IPS-20b (cell line): ENCODE data around the gene MRGPRG.
"Not testable (repeated sequence)": the region's sequence is repeated elsewhere in the genome, so short reads cannot be mapped to it uniquely, and the experiment has no call there.

Experiments
- H3K27ac ChIP-seq: one replicate; pipeline ENCODE4 v1.5.1; 2013; ENCODE audit warnings: low read length
- H3K27me3 ChIP-seq: 2 replicates; pipeline ENCODE4 v1.6.1; 2013; ENCODE audit warnings: mild to moderate bottlenecking, low read length, inconsistent platforms; ENCODE audit not compliant: insufficient read depth
- H3K36me3 ChIP-seq: 2 replicates; pipeline ENCODE4 v1.6.1; 2013; ENCODE audit warnings: low read depth, mild to moderate bottlenecking, inconsistent platforms, low read length, moderate library complexity; ENCODE audit not compliant: insufficient read depth
- H3K4me1 ChIP-seq: 2 replicates; pipeline ENCODE4 v1.6.1; 2013; ENCODE audit warnings: mild to moderate bottlenecking, control low read depth, inconsistent platforms, low read length, moderate library complexity; ENCODE audit not compliant: insufficient read depth
- H3K4me3 ChIP-seq: 2 replicates; pipeline ENCODE4 v1.5.1; 2013; ENCODE audit warnings: mild to moderate bottlenecking, low read length, inconsistent platforms
- H3K9ac ChIP-seq: 2 replicates; pipeline ENCODE4 v1.6.1; 2013; ENCODE audit warnings: low read depth, mild to moderate bottlenecking, inconsistent platforms, low read length, moderate library complexity
- H3K9me3 ChIP-seq: 2 replicates; pipeline ENCODE4 v1.6.1; 2013; ENCODE audit warnings: mild to moderate bottlenecking, low read depth, low read length, inconsistent platforms; ENCODE audit not compliant: insufficient read depth

MRGPRG gene, protein sequence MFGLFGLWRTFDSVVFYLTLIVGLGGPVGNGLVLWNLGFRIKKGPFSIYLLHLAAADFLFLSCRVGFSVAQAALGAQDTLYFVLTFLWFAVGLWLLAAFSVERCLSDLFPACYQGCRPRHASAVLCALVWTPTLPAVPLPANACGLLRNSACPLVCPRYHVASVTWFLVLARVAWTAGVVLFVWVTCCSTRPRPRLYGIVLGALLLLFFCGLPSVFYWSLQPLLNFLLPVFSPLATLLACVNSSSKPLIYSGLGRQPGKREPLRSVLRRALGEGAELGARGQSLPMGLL

GRCh38 chr11:3218483-3219280, at the start of gene MRGPRG:
MRGPRG (minus strand) TSS chr11:3218813; CDS start chr11:3218813, 0 bp downstream.
- no peaks in the 10 kb centered on the region for H3K36me3 ChIP-seq
- no peaks in the 10 kb centered on the region for H3K9me3 ChIP-seq
- no peak within 1 kb of the TSS for H3K27ac ChIP-seq
- no peak within 1 kb of the TSS for H3K4me3 ChIP-seq
- H3K4me1 ChIP-seq, result no peaks in the 10 kb centered on the region; the same call in 1 of the 2 replicates
- 0 out of 2 replicates have a peak, but pooled peaks cover 8% of the 10 kb centered on the region for H3K27me3 ChIP-seq
- H3K9ac ChIP-seq, result no peak within 1 kb of the TSS

GRCh38 chr11:3262548-3262947, 43.9 kb upstream of the MRGPRG start:
- H3K4me1 ChIP-seq, H3K9me3 ChIP-seq, H3K9ac ChIP-seq, H3K4me3 ChIP-seq, H3K27ac ChIP-seq, H3K27me3 ChIP-seq, H3K36me3 ChIP-seq: not testable (repeated sequence)

- not testable (repeated sequence) for H3K36me3 ChIP-seq, H3K27me3 ChIP-seq, H3K4me3 ChIP-seq, H3K27ac ChIP-seq, H3K9me3 ChIP-seq, H3K4me1 ChIP-seq, H3K9ac ChIP-seq
Observed at GRCh38 chr11:3261831-3262230, 43.2 kb upstream of the MRGPRG start.

- not testable (repeated sequence) for H3K27me3 ChIP-seq, H3K27ac ChIP-seq, H3K36me3 ChIP-seq, H3K9me3 ChIP-seq, H3K9ac ChIP-seq, H3K4me3 ChIP-seq, H3K4me1 ChIP-seq
Observed at GRCh38 chr11:3257509-3257908, 38.9 kb upstream of the MRGPRG start.

DNA sequence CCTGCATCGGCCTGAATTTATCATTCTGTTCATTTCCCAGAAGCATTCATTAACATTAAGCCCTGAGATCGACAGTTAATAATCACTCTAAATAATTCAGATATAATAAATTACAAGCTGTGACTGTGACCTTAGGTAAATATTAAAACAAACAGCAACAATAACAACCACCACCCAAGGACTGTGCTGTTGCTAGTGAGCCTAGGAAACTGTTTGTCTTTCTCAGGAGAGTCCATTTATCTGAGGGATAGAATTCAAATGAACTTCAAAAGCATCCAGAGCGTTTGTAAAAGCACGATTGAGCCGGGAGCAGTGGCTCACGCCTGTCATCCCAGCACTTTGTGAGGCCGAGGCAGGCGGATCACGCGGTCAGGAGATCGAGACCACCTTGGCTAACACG, 36.6 kb upstream of the MRGPRG start:
- H3K4me1 ChIP-seq, H3K4me3 ChIP-seq, H3K9ac ChIP-seq, H3K36me3 ChIP-seq, H3K27me3 ChIP-seq, H3K27ac ChIP-seq, H3K9me3 ChIP-seq: not testable (repeated sequence)

DNA sequence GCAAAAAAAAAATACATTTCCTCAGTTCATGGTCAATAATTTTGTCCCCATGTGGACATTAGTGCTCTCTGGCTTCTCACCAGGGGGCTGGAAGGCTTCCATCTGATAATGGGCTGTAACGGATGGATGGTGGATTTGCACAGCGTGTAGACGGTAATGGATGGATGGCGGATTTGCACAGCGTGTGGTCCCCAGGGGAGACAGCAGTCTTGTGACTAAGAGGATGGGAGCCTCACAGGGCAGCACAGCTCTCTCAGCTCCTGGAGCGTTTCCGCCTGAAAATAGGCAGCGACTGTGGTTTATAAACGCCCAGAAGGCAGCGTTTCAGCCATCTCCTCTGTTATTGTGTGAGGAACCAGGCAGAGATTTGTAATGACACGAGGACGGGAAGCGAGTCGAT, 36.2 kb upstream of the MRGPRG start:
- H3K4me1 ChIP-seq, H3K27me3 ChIP-seq, H3K36me3 ChIP-seq: not testable (repeated sequence)

DNA sequence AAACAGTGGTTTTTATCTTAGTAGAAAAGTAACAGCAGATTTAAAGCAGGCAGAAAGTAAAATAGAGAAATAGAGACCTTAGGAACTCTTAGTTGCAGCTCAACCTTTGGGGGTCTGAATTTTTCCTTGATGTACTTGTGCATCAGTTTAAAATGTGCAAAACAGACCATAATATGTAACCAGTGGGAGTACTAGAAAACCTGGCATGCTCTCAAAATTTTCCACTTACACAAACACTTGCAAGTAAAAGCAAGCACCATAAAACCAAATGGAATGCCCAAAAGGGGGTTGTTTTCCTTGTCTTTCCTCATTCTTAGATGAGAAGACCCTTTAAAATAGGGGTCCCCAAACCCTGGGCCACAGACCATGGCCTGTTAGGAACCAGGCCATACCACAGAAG, 26.5 kb upstream of the MRGPRG start:
- no peak overlapping the region for H3K4me3 ChIP-seq
- H3K4me1 ChIP-seq, result peaks cover 5% of the 10 kb centered on the region; the same call in 1 of the 2 replicates

More for the DNA sequence above, 36.2 kb upstream of the MRGPRG start:
- H3K9ac ChIP-seq, H3K9me3 ChIP-seq, H3K4me3 ChIP-seq, H3K27ac ChIP-seq: not testable (repeated sequence)

GRCh38 chr11:3243880-3244279, 25.3 kb upstream of the MRGPRG start:
- H3K9ac ChIP-seq, result no peak overlapping the region
- peaks cover 5% of the 10 kb centered on the region; the same call in 1 of the 2 replicates for H3K4me1 ChIP-seq
- H3K9me3 ChIP-seq, result peaks cover 30% of the 10 kb centered on the region
- no peak overlapping the region for H3K4me3 ChIP-seq
- no peaks in the 10 kb centered on the region for H3K27me3 ChIP-seq
- H3K36me3 ChIP-seq, result no peaks in the 10 kb centered on the region
- no peak overlapping the region for H3K27ac ChIP-seq

More for the DNA sequence above, 26.5 kb upstream of the MRGPRG start:
- Histone ChIP-seq H3K36me3 (no peaks in the 10 kb centered on the region), H3K9me3 (peaks cover 30% of the 10 kb centered on the region), H3K27me3 (no peaks in the 10 kb centered on the region), H3K9ac (no peak overlapping the region), H3K27ac (no peak overlapping the region)

DNA sequence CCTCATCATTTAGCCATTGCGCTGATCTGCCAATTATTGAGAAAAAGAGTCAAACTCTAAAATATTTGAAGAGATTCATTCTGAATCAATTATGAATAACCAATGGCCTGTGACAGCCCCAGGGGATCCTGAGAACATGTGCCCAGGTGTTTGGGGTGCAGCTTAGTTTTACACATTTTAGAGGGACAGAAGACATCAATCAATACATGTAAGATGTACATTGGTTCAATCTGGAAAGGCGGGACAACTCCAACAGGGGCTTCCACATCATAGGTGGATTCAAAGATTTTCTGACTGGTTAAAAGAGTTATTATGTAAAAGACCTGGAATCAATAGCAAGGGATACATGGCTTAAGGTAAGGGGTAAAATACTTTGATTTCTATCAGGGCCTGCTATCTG, 18.5 kb upstream of the MRGPRG start:
- Histone ChIP-seq H3K4me3 (no peak overlapping the region), H3K9ac (no peak overlapping the region)

DNA sequence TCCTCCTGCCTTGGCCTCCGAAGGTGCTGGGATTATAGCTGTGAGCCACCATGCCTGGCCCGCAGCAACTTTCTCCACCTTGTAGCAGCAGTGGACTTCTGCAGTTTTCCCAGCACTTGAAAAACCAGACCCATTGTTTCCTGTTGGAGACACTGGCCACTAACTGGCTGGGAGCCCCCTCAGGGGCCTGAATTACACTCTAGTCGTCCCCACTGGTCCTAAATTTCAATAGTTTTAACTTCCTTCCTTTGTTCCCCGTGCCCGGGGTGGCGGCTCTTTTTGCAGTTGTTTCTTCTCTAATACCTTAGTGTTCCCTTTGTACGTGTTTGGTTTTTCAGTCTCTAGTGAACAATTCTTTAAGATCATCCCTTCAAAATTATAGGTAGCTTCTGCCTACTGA, 16.2 kb upstream of the MRGPRG start:
- Histone ChIP-seq H3K9me3 (no peaks in the 10 kb centered on the region), H3K27ac (no peak overlapping the region), H3K9ac (no peak overlapping the region), H3K4me3 (no peak overlapping the region), H3K27me3 (no peaks in the 10 kb centered on the region), H3K4me1 (no peaks in the 10 kb centered on the region), H3K36me3 (no peaks in the 10 kb centered on the region)

More for the DNA sequence above, 18.5 kb upstream of the MRGPRG start:
- no peak overlapping the region for H3K27ac ChIP-seq
- no peaks in the 10 kb centered on the region for H3K27me3 ChIP-seq
- H3K9me3 ChIP-seq, result peaks cover 6% of the 10 kb centered on the region; the same call in 1 of the 2 replicates
- H3K36me3 ChIP-seq, result no peaks in the 10 kb centered on the region
- peaks cover 5% of the 10 kb centered on the region; the same call in 1 of the 2 replicates for H3K4me1 ChIP-seq

- Histone ChIP-seq H3K36me3 (no peaks in the 10 kb centered on the region), H3K27me3 (no peaks in the 10 kb centered on the region), H3K9ac (no peak overlapping the region), H3K4me3 (no peak overlapping the region), H3K4me1 (no peaks in the 10 kb centered on the region), H3K9me3 (no peaks in the 10 kb centered on the region), H3K27ac (no peak overlapping the region)
Observed at GRCh38 chr11:3232956-3233355, 14.3 kb upstream of the MRGPRG start.
